OCI-LY3 (cell line): ENCODE data around the gene OR2T1.

Experiments used
- H2AFZ ChIP-seq: fragments of 200-600, 300-600 bp; shearing (Covaris generic); 2 replicates; pipeline ENCODE4 v1.6.0; 2014; ENCODE audit warnings: antibody characterized with exemption, low read depth, low read length
- H3K27ac ChIP-seq: fragments of 200-600, 300-600 bp; sonication (generic); 2 replicates; pipeline ENCODE4 v1.5.1; 2014; ENCODE audit warnings: mild to moderate bottlenecking, low read length, moderate library complexity, mixed read lengths
- H3K27me3 ChIP-seq: fragments of 200-600, 300-600 bp; sonication (generic); 2 replicates; pipeline ENCODE4 v1.6.1; 2014; ENCODE audit warnings: low read depth, low read length, mixed read lengths
- H3K36me3 ChIP-seq: fragments of 200-600, 300-600 bp; sonication (generic); replicated peaks from 2 replicates; pipeline ENCODE3; 2014; ENCODE audit warnings: low read depth, low read length, mixed read lengths
- H3K4me1 ChIP-seq: fragments of 300-600, 200-600 bp; sonication (generic); 2 replicates; pipeline ENCODE4 v1.6.1; 2014; ENCODE audit warnings: low read length, mixed read lengths
- H3K4me2 ChIP-seq: fragments of 200-600, 300-600 bp; sonication (generic); 2 replicates; pipeline ENCODE4 v1.6.1; 2014; ENCODE audit warnings: low read length, mixed read lengths
- H3K4me3 ChIP-seq: fragments of 300-600, 200-600 bp; sonication (generic); 2 replicates; pipeline ENCODE4 v1.5.1; 2014; ENCODE audit warnings: antibody characterized with exemption, mild to moderate bottlenecking, low read length, moderate library complexity
- H3K79me2 ChIP-seq: fragments of 300-600, 200-600 bp; shearing (Covaris generic); 2 replicates; pipeline ENCODE4 v1.6.1; 2014; ENCODE audit warnings: mild to moderate bottlenecking, low read length, mixed read lengths
- H3K9ac ChIP-seq: fragments of 300-600, 200-600 bp; shearing (Covaris generic); 2 replicates; pipeline ENCODE4 v1.6.0; 2014; ENCODE audit warnings: mild to moderate bottlenecking, low read length, moderate library complexity
- H3K9me3 ChIP-seq: fragments of 200-600, 300-600 bp; shearing (Covaris generic); 2 replicates; pipeline ENCODE4 v1.6.1; 2014; ENCODE audit warnings: low read length, mixed read lengths; ENCODE audit not compliant: insufficient read depth
- H4K20me1 ChIP-seq: fragments of 200-600, 300-600 bp; sonication (generic); 2 replicates; pipeline ENCODE4 v1.6.1; 2016; ENCODE audit warnings: low read length, mixed read lengths; ENCODE audit not compliant: insufficient read depth
- CTCF ChIP-seq: fragments of 200-600, 300-600 bp; sonication (generic); IDR thresholded peaks from 2 replicates; pipeline ENCODE4 v1.5.1; 2014; ENCODE audit warnings: antibody characterized with exemption, low read length, low read depth
- EZH2phosphoT487 ChIP-seq: fragments of 200-600 bp; shearing (Covaris generic); IDR thresholded peaks from 2 replicates; pipeline ENCODE4 v1.6.1; 2018; ENCODE audit warnings: antibody characterized with exemption, mixed run types, low read depth

OR2T1 gene

GRCh38 chr1:248372394-248372793, 30.5 kb upstream of the OR2T1 start:
- no peak overlapping the region for H3K4me2 ChIP-seq
- no peak overlapping the region for H3K9ac ChIP-seq
- H3K9me3 ChIP-seq: no peaks in the 10 kb centered on the region
- H3K27me3 ChIP-seq: no peaks in the 10 kb centered on the region; the same call in 1 of the 2 replicates
- TF ChIP-seq EZH2phosphoT487: no peak
- no peak for TF ChIP-seq CTCF
- H2AFZ ChIP-seq: no peak overlapping the region
- no peaks in the 10 kb centered on the region for H4K20me1 ChIP-seq
- H3K4me3 ChIP-seq: no peak overlapping the region
- no peaks in the 10 kb centered on the region for H3K79me2 ChIP-seq
- H3K36me3 ChIP-seq: no peaks in the 10 kb centered on the region
- no peak overlapping the region for H3K27ac ChIP-seq
- H3K4me1 ChIP-seq: no peaks in the 10 kb centered on the region

DNA sequence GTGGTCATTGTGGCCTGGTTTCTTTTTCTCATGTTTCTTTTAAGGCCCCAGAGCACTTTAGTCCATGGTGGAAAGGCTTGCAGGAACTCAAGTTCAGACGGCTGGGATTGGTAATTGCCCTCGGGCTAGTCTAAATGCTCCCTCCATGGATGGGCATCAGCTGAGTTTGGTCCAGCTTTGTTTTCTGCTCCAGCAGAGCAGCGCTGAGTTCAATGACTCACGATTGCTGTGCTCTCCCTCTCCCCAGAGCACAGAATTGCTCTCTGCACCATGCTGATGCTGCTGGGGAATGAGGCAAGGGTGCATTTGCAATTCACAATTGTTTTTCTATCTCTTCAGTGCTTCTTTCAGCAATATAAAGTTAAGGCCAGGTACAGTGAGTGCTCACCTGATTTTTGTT, 29.1 kb upstream of the OR2T1 start:
- H2AFZ ChIP-seq: no peak overlapping the region
- no peaks in the 10 kb centered on the region for H3K79me2 ChIP-seq
- no peaks in the 10 kb centered on the region for H3K36me3 ChIP-seq
- H4K20me1 ChIP-seq: no peaks in the 10 kb centered on the region
- no peak overlapping the region for H3K27ac ChIP-seq
- no peaks in the 10 kb centered on the region for H3K9me3 ChIP-seq
- H3K27me3 ChIP-seq: no peaks in the 10 kb centered on the region; the same call in 1 of the 2 replicates
- no peaks in the 10 kb centered on the region for H3K4me1 ChIP-seq
- H3K4me3 ChIP-seq: no peak overlapping the region
- H3K4me2 ChIP-seq: no peak overlapping the region
- TF ChIP-seq CTCF: no peak
- TF ChIP-seq EZH2phosphoT487: no peak
- H3K9ac ChIP-seq: no peak overlapping the region

DNA sequence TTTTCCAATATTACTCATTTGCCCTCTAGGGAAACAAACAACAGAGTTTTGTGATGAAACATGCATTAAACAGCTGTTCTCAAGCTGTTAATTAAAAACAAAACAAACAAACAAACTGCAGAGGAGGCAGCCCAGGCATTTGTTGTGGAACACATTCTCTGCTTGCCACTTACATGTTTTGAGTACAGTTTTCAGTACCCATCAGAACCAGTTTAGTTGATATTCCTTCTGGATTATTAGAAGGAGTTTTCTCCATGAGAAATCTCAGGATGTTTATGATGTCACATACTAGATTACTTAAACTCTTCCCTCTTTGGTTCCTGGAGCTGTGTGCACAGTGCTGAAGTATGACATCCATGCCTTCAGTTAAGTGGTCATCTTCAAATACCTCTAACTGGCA, 27.4 kb upstream of the OR2T1 start, which contains the start of gene OR2T6:
Gene OR2T6 (plus strand): TSS at position 301 of the 400 bp plus-strand sequence. CDS start 11,863 bp downstream, outside the sequence.
- no peaks in the 10 kb centered on the region; the same call in 1 of the 2 replicates for H3K27me3 ChIP-seq
- H3K27ac ChIP-seq: no peak within 1 kb of the TSS
- no peak within 1 kb of the TSS for H2AFZ ChIP-seq
- H3K9ac ChIP-seq: no peak within 1 kb of the TSS
- no peak for TF ChIP-seq EZH2phosphoT487
- H4K20me1 ChIP-seq: no peaks in the 10 kb centered on the region
- H3K4me1 ChIP-seq: no peaks in the 10 kb centered on the region
- H3K4me2 ChIP-seq: no peak within 1 kb of the TSS
- H3K4me3 ChIP-seq: no peak within 1 kb of the TSS
- H3K79me2 ChIP-seq: no peaks in the 10 kb centered on the region
- H3K9me3 ChIP-seq: no peaks in the 10 kb centered on the region
- no peaks in the 10 kb centered on the region for H3K36me3 ChIP-seq

GRCh38 chr1:248376916-248377315, 25.9 kb upstream of the OR2T1 start:
- no peak for TF ChIP-seq CTCF
- no peak for TF ChIP-seq EZH2phosphoT487
- H3K4me2 ChIP-seq: no peak overlapping the region
- H3K36me3 ChIP-seq: no peaks in the 10 kb centered on the region
- no peak overlapping the region for H3K9ac ChIP-seq
- no peak overlapping the region for H3K27ac ChIP-seq
- no peaks in the 10 kb centered on the region for H4K20me1 ChIP-seq
- H3K27me3 ChIP-seq: no peaks in the 10 kb centered on the region; the same call in 1 of the 2 replicates
- no peaks in the 10 kb centered on the region for H3K79me2 ChIP-seq
- H2AFZ ChIP-seq: no peak overlapping the region
- H3K9me3 ChIP-seq: no peaks in the 10 kb centered on the region
- no peaks in the 10 kb centered on the region for H3K4me1 ChIP-seq
- H3K4me3 ChIP-seq: no peak overlapping the region

DNA sequence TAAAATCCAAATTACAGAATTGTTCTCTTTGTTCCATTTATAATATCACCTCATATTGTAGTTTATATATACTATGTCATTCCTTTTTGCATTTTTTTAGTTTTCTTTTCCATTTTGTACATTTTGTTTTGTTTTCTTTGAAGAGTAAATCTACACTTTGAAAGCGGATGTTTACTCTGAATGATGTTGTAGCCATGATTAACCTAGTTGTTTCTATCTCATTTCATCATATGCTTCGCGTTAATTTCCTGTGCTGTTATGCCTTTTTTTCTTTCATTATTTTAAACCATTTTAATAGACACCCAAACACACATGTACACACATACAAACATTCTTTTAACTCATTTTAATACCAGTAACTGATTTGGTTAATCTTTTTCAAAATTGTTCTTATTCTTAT, 22.0 kb upstream of the OR2T1 start:
- Histone ChIP-seq H3K27ac (no peak overlapping the region), H3K4me2 (no peak overlapping the region), H3K27me3 (no peaks in the 10 kb centered on the region; the same call in 1 of the 2 replicates), H2AFZ (no peak overlapping the region), H3K36me3 (no peaks in the 10 kb centered on the region), H3K79me2 (no peaks in the 10 kb centered on the region), H3K9me3 (no peaks in the 10 kb centered on the region), H3K4me1 (no peaks in the 10 kb centered on the region), H3K4me3 (no peak overlapping the region), H3K9ac (no peak overlapping the region), H4K20me1 (no peaks in the 10 kb centered on the region)
- TF ChIP-seq EZH2phosphoT487: no peak
- TF ChIP-seq CTCF: no peak
